Uterus (tissue), 4 donors: ENCODE results near the gene EIF5A2. TPM values are rescaled to one million over a fixed set of nuclear protein-coding genes. Genes with fewer than 3 reads are reported as not detected.

Experiments
- DNase-seq, 2 donors: peaks; one replicate each; pipeline ENCODE4 v3.0.0-alpha.2; 2019 to 2020
- H3K27ac ChIP-seq, 2 donors: fragments of 200-600 bp; sonication (generic); 1 replicate in 1 of 2; 2 replicates in 1 of 2; pipeline ENCODE4 v1.5.1; 2016 to 2018
- H3K27me3 ChIP-seq, 2 donors: fragments of 200-600 bp; sonication (generic); one replicate each; pipeline ENCODE4 v1.5.1; 2018 to 2019; ENCODE audit warnings: control low read depth in 1 of 2
- H3K36me3 ChIP-seq, 2 donors: fragments of 200-600 bp; sonication (generic); one replicate each; pipeline ENCODE4 v1.5.1; 2019; ENCODE audit warnings: control low read depth in 1 of 2
- H3K4me1 ChIP-seq, 2 donors: fragments of 200-600 bp; sonication (generic); one replicate each; pipeline ENCODE4 v1.5.1; 2018 to 2019; ENCODE audit warnings: control low read depth in 1 of 2
- H3K4me3 ChIP-seq, 2 donors: fragments of 200-600 bp; sonication (generic); 1 replicate in 1 of 2; 2 replicates in 1 of 2; pipeline ENCODE4 v1.5.1; 2018 to 2019; ENCODE audit warnings: mild to moderate bottlenecking in 1 of 2
- H3K9me3 ChIP-seq, 2 donors: fragments of 200-600 bp; sonication (generic); one replicate each; pipeline ENCODE4 v1.5.1; 2019; ENCODE audit warnings: control low read depth in 1 of 2
- POLR2A ChIP-seq, 2 donors: fragments of 450-650 bp; IDR thresholded peaks; one replicate each; pipeline ENCODE4 v1.6.1; 2016; ENCODE audit warnings: antibody characterized with exemption in 2 of 2, mild to moderate bottlenecking in 1 of 2, moderate library complexity in 1 of 2
- intact Hi-C: fragments of 100-400 bp; cut with DNase I; formaldehyde crosslinking; loops from one replicate; pipeline ENCODE4 v1.15.1; 2023; ENCODE audit warnings: low total_unique reads
- total RNA-seq, 4 donors: library from RNA; depleted of rRNA in 3 of 4; stranded (reverse); fragments of >200 nt in 3 of 4; gene quantifications; one replicate each; pipeline versions ENCODE4 v1.1.0 to v1.2.4, GENCODE V29; 2014 to 2023
- TF ChIP-seq, protein P1 (sequence below), 4 experiments: fragments of 200-600 bp in 2 of 4; fragments of 450-650 bp in 2 of 4; sonication (generic) in 2 of 4; IDR thresholded peaks; one replicate each; pipeline ENCODE4 v1.5.1; 2016 to 2019; ENCODE audit warnings: antibody characterized with exemption in 4 of 4, mild to moderate bottlenecking in 2 of 4, moderate library complexity in 1 of 4
- donor health status: DM: yes; HTN: yes; CAD: no.

Gene EIF5A2
- total RNA-seq, 4 donors from 2014 or later = 2.8 to 20.5 (median 7.0) TPM

DNA sequence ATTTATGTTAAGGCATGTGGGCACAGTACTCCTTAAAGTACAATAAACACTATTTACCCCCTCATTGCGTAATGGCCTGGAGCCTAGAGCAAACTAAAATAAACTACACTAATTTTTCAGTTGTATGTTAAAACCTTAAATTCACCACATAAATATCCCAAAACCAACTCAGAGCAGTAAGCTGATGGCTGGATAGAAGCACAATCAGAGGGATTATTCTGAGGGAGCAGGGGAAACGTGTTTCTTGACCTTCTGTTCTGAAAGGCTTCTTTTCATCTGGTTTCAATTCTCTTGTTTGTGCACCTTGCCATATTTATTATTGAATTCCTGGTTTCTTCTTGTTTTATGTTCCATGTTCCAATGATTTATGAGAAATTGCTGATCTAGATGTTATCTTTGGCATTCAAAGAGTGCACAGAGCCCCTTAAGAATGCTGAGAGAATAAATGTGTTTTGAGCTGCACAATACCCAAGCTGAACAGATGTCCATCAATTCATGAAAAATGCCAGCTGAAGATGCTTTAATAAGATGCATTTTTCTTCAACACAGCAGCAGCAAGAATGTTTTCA lies 68.1 kb downstream of the EIF5A2 start:
- Histone ChIP-seq H3K4me1 (no peaks in the 10 kb centered on the region), H3K9me3 (no peaks in the 10 kb centered on the region), H3K4me3 (no peak overlapping the region), H3K36me3 (no peaks in the 10 kb centered on the region), H3K27ac (no peak overlapping the region), H3K27me3 (no peaks in the 10 kb centered on the region)
- DNase-seq = no peak
- intact Hi-C loops = no loop called here
- TF ChIP-seq, protein P1, sequence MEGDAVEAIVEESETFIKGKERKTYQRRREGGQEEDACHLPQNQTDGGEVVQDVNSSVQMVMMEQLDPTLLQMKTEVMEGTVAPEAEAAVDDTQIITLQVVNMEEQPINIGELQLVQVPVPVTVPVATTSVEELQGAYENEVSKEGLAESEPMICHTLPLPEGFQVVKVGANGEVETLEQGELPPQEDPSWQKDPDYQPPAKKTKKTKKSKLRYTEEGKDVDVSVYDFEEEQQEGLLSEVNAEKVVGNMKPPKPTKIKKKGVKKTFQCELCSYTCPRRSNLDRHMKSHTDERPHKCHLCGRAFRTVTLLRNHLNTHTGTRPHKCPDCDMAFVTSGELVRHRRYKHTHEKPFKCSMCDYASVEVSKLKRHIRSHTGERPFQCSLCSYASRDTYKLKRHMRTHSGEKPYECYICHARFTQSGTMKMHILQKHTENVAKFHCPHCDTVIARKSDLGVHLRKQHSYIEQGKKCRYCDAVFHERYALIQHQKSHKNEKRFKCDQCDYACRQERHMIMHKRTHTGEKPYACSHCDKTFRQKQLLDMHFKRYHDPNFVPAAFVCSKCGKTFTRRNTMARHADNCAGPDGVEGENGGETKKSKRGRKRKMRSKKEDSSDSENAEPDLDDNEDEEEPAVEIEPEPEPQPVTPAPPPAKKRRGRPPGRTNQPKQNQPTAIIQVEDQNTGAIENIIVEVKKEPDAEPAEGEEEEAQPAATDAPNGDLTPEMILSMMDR (IDR thresholded peaks at IDR 0.05) = no peak
- TF ChIP-seq POLR2A (IDR thresholded peaks at IDR 0.05) = no peak

- no peak overlapping the region for H3K4me3 ChIP-seq
- no peaks in the 10 kb centered on the region for H3K27me3 ChIP-seq
- no peak for TF ChIP-seq POLR2A (IDR thresholded peaks at IDR 0.05)
- TF ChIP-seq, protein P1 (IDR thresholded peaks at IDR 0.05) = no peak
- no peaks in the 10 kb centered on the region for H3K9me3 ChIP-seq
- no peak overlapping the region for H3K27ac ChIP-seq
- DNase-seq = no peak
- no peaks in the 10 kb centered on the region for H3K36me3 ChIP-seq
- H3K4me1 ChIP-seq = no peaks in the 10 kb centered on the region
- intact Hi-C loops = no loop called here
Observed at GRCh38 chr3:170839518-170840100, 68.8 kb downstream of the EIF5A2 start.

Other genes with a start within 250 kb of the EIF5A2 start
- gene RPL22L1, start 38.4 kb downstream of the EIF5A2 start, total RNA-seq = 100 to 1,000 TPM in 2 of 4 donors, 10 to 100 TPM in 2; 46.5 to 305 (median 175) TPM
- gene SLC2A2, start 118.1 kb upstream of the EIF5A2 start, total RNA-seq = not detected